OCI-LY1 (cell line): ENCODE results near the gene TMEM38A.

Source experiments
- CTCF ChIP-seq: fragments of 200-600 bp; sonication (generic), shearing (Covaris generic); IDR thresholded peaks from 2 replicates; pipeline ENCODE4 v1.5.1; 2017; ENCODE audit warnings: mild to moderate bottlenecking, antibody characterized with exemption, low read length, moderate library complexity, mixed read lengths
- EZH2 ChIP-seq: fragments of 200-600 bp; sonication (generic), shearing (Covaris generic); IDR thresholded peaks from 2 replicates; pipeline ENCODE4 v1.8.0; 2017; ENCODE audit warnings: borderline replicate concordance, mixed run types, mild to moderate bottlenecking, antibody characterized with exemption, low read length, moderate library complexity, mixed read lengths

- TF ChIP-seq EZH2 (no peak), CTCF (no peak)
These were observed 29.5 kb upstream of the TMEM38A start for GRCh38 chr19:16631465-16631864.
